Thyroid gland (tissue), 4 donors: ENCODE measurements around the gene PRKCZ.

Source experiments
- CTCF ChIP-seq, 6 experiments: fragments of 200-600 bp in 3 of 6; fragments of 450-650 bp in 3 of 6; sonication (generic) in 3 of 6; IDR thresholded peaks; one replicate each; pipeline ENCODE4 v1.5.1; 2016 to 2019; ENCODE audit warnings: antibody characterized with exemption in 6 of 6, mild to moderate bottlenecking in 2 of 6, inconsistent platforms in 1 of 6, moderate library complexity in 1 of 6
- POLR2A ChIP-seq, 2 donors: fragments of 450-650 bp; IDR thresholded peaks; one replicate each; pipeline ENCODE4 v1.6.1; 2017; ENCODE audit warnings: antibody characterized with exemption in 2 of 2, mild to moderate bottlenecking in 2 of 2, moderate library complexity in 1 of 2

GRCh38 chr1:2053784-2054376, 3.7 kb downstream of the PRKCZ start:
- no peak for TF ChIP-seq CTCF (IDR thresholded peaks at IDR 0.05)
- no peak for TF ChIP-seq POLR2A (IDR thresholded peaks at IDR 0.05)
